HG02884 (cell line): ENCODE measurements around the gene PIK3AP1.
"Not testable (repeated sequence)": the region's sequence is repeated elsewhere in the genome, so short reads cannot be mapped to it uniquely, and the experiment has no call there.

ENCODE experiments used
- ATAC-seq: cut with Tn5 transposase; IDR thresholded peaks from one replicate; pipeline ENCODE4 v1.9.1; 2021; ENCODE audit warnings: mild to moderate bottlenecking, moderate library complexity; ENCODE audit not compliant: unreplicated experiment

Gene PIK3AP1

DNA sequence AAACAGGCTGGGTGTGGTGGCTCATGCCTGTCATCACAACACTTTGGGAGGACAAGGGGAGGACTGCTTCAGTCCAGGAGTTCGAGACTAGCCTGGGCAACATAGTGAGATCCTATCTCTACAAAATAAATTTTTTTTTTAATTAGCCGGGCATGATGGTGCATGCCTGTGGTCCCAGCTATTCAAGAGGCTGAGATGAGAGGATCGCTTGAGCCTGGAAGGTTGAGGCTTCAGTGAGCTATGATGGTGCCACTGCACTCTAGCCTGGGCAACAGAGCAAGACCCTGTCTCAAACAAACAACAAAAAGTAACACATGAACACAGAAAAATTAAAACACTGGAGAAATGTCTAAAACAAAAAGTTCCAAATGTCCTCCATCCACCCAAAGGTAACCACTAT lies 22.9 kb downstream of the PIK3AP1 start:
- no peak for ATAC-seq

DNA sequence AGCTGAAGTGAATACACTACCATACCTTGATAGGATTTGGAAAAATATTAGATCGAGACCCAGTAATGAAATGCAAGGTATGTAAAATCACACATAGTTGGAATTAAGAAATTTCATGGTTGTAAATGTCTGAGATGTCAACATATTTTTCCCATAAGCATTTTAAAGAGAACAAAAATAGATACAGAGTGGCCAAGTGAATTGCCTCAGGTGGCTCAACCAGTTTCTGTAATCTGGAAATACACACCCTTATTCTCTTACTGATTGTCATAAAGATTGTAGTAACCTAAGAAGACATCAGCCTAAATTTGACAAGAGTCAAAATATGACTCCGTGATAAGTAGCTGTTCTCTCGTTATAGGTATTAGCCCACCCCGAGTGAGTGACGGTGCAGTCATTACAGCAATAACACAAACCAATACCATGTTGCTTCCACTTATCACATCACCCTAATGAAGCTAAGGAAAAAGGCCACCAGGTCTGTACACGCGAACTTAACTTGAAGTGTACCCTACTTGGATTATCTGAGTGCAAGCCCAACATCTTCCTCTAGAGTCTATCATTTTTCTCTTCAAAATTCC lies 23.4 kb downstream of the PIK3AP1 start:
- ATAC-seq = no peak

GRCh38 chr10:96695975-96696634 lies 24.2 kb downstream of the PIK3AP1 start:
- no peak for ATAC-seq

DNA sequence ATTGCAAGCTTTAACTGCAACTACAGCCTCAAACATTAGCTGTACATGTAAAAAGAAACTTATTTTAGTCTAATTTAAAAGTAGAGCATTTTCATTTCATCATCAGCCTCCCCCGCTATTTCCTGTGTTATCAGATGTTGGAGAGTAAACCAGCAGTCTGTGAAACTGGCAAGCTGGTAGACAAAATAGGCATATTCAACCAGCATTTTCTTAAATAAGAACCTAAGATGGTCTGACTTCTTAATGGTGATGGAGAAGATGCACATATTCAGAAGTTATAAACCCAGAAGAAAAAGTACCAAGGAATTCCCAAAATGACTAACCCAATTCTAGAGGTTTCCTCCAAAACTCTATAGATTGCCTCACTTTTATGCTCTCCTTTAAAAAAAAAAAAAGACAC lies 24.9 kb downstream of the PIK3AP1 start:
- ATAC-seq = no peak

DNA sequence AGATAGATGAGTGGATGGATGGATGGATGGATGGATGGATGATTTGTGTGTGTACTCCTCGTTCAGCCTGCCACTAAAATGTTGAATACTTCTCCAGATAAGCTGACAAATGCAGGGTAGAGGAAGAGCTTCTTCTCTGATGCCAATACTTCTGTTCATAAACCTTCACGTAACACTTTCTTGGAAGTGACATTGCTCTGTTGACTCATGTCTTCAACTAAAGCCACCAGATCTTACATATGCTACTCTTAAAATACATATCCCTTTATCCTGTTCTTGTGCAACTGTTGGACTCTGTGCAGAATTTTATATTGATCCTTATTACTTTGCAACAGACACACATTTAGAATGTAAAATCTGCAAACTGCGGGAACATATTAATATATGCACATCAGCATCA lies 26.9 kb downstream of the PIK3AP1 start:
- no peak for ATAC-seq

GRCh38 chr10:96692427-96692826 lies 27.9 kb downstream of the PIK3AP1 start:
- no peak for ATAC-seq

DNA sequence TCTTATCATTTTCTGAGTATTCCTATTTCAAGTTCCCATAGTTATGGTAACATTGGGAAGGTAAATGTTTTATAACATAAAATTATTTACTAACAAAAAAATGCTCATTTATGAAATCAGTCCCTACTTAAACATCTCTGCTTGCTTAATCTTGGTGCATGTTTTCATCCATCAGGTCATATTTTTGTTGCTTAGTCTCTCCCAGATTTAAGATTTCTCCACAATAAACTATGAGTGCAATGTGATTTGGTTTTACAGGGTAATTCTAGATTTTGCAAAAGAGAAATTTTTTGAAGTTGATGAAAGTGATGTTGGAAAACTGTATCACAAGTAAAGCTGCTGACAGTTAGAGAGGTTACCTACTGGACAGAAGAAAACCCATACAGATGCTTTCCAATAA lies 28.6 kb downstream of the PIK3AP1 start:
- no peak for ATAC-seq

DNA sequence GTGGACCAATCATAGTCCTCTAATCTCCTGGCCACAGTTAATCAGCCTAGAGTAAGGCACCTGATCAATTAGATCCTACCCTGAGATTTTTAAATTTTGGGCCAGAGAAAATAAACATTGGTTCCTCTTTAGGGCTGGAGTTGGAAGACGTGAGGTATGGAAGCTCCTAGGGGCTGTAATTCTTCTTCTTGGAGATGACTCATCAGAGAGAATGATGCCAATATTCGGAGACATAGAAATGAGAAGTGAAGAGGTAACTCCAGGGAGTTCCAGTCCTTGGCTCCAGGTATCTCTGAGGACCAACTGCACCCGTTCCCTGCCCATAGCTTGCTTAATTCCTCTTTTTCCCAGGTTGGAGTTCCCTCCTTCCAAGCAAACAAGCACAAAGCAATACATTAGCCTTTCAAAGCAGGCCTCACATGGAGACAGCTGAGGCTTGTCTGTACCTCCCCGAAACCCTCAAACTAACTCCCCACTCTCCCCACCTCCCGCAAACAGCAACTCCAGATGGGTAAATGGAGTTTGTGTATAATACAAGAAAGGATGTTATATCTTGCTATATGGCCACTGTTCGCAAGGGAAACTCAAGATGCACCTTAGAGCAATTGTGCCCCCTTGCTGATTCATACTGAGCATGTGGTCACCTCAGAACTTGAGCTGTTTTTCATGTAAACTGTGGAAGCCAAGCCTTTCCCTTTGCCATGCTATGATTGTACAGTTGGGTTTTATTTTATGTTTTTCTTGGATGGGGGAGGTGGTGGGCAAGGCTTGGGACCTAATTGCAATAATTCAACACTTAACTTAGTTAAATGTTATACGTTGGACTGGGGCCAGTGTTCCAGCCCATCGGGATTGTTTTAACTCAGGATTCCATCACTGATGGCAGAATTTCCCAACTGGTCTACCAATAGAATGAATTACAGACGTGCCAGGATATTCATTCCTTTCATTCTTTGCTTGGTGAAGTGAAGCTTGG lies 29.3 kb downstream of the PIK3AP1 start:
- ATAC-seq = no peak

DNA sequence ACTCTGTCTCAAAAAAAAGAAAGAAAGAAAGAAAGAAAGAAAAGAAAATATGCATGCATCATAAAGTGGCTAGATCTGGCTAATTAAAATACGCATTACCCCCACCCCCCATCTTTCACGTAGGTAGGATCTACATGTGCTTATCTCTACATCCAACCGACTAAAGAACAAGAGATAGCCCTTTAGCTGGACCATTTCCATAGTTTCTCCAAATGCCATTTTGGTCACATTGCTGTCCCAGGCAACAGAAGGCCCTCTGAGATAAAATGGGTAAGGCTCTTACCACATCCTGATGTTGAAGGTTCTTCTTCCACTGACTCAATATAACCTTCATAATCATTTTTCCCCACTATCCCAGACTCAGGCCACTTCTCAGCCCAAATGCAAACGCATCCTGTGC lies 31.5 kb downstream of the PIK3AP1 start:
- no peak for ATAC-seq

DNA sequence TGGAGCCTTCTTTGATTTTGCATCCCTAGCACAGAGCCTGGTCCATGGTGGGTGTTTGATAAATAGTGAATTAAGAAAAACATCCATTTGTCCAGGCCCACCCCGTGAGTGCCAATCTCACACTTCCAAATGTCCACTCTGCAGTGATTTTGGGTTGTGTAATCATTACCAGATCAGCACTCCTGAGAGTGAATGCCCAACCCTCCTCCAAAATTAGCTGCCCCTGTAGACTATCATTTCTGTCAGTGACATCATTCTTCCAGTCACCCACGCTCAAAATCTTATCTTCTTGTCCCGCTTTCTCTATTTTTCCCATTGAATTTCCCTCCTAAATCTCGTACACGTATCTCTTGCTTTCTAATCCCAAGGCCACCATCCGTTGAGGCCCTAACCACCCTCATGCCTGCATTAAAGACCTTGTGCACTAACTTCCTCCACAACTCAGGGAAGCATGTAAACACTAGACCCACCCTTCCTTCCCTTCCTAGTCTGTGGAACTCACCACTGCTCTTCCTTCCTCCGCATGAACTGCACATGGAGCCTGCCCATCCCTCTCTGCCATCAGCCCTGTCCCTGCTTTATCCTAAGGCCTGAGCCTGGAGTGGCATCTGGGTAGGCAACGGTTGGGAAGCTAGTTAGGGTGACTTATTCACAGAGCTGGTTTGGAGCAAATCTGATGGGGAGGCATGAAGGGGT lies 32.8 kb downstream of the PIK3AP1 start:
- no peak for ATAC-seq

DNA sequence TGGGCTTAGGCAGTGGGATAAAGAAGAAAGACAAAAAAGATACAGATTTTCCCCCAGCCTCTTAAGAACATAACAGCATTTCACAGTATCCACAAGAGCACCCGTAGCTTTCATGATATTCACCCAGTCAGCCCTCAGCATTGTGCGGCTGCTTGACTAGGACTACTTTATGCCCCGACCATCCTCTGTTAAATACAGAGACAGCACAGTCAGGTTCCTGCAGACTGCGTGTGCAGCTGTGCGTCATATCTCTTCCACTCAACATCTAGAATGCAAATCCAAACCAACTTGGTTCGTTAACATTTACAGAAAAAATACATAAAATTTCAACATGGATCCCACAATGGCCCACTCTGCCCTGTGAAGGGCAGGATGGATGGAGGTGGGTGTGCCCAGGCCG lies 33.8 kb downstream of the PIK3AP1 start:
- ATAC-seq = no peak

DNA sequence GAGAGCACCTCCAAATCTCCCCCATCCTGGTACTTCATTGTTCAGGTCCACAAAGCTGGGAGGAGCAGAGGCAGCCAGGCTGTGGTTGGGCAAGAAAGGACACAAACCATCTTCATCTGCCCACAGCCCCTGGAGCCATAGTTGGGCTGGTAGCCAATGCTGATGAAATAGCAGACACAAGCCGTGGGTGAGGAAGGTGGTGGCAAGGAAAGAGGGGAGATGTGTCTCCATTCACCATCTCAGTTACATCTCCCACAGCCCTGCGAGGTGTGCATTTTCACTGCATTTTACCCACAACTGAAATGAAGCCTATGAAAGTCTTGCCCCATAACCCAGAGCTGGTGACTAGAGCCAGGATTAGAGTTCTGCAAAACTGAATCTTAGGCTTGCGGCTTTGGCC lies 35.0 kb downstream of the PIK3AP1 start:
- ATAC-seq = no peak

DNA sequence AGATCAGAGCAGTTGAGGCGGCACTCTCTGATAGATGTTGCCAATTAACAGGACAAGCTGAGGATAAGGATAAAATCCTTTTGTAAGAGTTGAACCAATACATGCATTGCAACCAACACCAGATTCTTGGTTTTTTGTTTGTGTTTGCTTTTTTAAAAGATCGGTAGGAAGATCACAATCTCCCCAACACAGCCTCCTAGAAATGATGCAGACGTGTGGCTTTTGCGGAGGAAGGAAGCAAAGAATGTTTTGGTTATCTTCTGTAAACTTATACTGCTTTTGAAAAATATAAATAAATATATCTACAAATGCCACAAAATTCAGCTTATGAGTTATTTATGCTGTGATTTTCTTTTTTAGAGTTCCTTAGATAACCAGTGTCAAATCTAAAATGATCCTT lies 35.5 kb downstream of the PIK3AP1 start:
- ATAC-seq = no peak

GRCh38 chr10:96683710-96684109 lies 36.6 kb downstream of the PIK3AP1 start:
- ATAC-seq = no peak

GRCh38 chr10:96683065-96683464 lies 37.2 kb downstream of the PIK3AP1 start:
- ATAC-seq = no peak

DNA sequence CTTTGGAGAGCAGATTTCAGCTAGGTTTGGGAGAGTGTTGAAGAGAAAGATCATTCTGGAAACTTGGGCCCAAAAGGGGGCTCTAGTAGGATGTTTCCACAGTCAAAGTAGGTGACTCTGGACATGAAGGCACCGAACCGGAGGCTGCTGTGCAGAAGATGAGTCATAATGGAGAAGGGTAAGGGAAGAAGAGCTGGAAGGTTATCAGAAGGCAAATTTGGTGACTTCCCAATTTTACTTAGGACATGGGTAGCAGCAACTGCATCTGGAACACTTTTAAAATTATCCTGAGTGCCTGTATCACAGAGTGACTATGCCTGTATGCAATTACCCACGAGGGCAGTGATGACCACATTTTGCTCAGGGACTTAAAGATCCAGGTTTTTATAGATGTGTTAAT lies 38.8 kb downstream of the PIK3AP1 start:
- no peak for ATAC-seq

DNA sequence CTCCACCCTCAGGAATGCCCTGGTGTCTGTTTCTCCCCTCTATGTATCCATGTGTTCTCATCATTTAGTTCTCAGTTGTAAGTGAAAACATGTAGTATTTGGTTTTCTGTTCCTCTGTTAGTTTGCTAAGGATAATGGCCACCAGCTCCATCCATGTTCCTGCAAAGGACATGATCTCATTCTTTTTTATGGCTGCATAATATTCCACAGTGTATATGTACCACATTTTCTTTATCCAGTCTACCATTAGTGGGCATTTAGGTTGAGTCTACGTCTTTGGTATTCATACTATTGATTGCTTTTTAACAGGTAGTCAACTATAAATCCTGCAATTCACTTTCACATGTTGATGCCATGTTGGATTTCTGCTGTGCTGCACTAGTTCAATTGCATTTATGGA lies 39.9 kb downstream of the PIK3AP1 start:
- ATAC-seq = not testable (repeated sequence)

DNA sequence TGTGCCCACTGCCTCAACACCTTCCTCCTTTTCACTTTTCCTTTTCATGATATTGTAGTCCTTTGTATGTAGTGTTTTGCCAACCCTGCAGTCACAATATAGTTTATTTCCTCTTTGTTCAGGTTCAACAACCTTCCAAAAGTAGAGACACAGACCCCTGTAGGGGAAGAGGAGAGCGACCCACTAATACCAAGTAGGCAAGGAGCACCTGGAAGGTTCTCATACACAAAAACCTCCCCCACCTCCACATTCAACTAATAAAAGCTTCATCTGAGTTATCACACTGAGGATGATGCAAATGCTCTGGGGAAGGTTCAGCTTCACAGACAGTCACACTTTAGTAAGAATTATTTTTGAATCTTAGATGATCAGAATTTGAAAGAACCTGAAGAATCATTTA lies 41.6 kb downstream of the PIK3AP1 start:
- ATAC-seq = no peak

GRCh38 chr10:96676272-96677112 lies 43.8 kb downstream of the PIK3AP1 start:
- no peak for ATAC-seq

DNA sequence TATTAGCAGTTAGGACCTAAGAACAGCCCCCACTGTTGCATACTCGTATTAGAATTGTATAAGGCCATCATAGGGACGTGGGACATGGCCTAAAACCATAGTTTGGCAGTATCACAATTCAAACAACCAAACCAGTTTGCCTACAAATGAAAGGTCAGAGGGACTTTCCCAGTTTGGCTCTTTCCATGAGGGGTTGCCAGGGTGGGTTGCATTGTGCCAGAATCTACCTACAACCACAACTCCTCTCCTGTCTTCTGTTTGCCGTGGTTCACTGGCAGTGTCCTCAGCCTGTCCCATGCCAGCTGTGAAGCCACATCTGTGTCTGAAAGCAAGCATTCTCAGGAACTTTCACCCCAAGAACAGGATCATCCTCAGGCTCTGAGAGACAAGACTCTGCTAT lies 44.5 kb downstream of the PIK3AP1 start:
- ATAC-seq = no peak
